ENCODE data around the gene P2RY12.

The P2RY12 gene

DNA sequence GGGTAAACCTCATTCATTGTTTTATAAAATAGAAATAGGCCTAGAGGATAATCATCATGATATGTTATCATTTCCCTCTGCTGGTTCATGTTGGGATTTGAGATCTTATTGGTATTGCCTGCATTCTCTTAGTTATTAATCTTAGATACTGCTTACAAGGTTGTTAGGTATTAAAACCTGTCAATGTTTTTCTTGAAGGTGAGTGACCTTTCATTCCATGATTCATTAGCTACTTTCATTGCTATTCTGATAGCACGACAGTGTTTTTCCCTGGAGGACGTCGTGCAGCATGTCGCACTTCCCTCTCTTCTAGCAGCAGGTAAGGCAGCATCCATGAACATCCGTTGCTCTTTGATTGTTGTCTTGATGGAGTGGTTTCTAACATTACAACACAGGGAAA lies 17.1 kb downstream of the P2RY12 start:
- no peaks in the 10 kb centered on the region for H3K79me2 ChIP-seq (ENCODE audit: control insufficient read depth, low read length)
- H3K9me2 ChIP-seq (replicated peaks; ENCODE audit: control insufficient read depth, low read length) = no peaks in the 10 kb centered on the region
- peaks cover 9% of the 10 kb centered on the region for H3K4me1 ChIP-seq (ENCODE audit: control insufficient read depth, low read length)
- TF ChIP-seq EZH2phosphoT487 (IDR thresholded peaks at IDR 0.05; ENCODE audit: borderline replicate concordance, low read length) = no peak
- TF ChIP-seq, protein P1, sequence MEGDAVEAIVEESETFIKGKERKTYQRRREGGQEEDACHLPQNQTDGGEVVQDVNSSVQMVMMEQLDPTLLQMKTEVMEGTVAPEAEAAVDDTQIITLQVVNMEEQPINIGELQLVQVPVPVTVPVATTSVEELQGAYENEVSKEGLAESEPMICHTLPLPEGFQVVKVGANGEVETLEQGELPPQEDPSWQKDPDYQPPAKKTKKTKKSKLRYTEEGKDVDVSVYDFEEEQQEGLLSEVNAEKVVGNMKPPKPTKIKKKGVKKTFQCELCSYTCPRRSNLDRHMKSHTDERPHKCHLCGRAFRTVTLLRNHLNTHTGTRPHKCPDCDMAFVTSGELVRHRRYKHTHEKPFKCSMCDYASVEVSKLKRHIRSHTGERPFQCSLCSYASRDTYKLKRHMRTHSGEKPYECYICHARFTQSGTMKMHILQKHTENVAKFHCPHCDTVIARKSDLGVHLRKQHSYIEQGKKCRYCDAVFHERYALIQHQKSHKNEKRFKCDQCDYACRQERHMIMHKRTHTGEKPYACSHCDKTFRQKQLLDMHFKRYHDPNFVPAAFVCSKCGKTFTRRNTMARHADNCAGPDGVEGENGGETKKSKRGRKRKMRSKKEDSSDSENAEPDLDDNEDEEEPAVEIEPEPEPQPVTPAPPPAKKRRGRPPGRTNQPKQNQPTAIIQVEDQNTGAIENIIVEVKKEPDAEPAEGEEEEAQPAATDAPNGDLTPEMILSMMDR (IDR thresholded peaks at IDR 0.05; ENCODE audit: low read depth, low read length, poor library complexity, severe bottlenecking) = no peak
- H3K27me3 ChIP-seq (ENCODE audit: control insufficient read depth, low read length) = no peaks in the 10 kb centered on the region
- no peaks in the 10 kb centered on the region for H3K9me3 ChIP-seq (ENCODE audit: control insufficient read depth, insufficient read depth, low read length)
- no peaks in the 10 kb centered on the region for H3K36me3 ChIP-seq (ENCODE audit: control insufficient read depth, low read length)
- H3K4me2 ChIP-seq (ENCODE audit: low read length) = no peak overlapping the region
- H3K4me3 ChIP-seq (ENCODE audit: low read length) = no peak overlapping the region
- H3F3A ChIP-seq (ENCODE audit: control insufficient read depth, insufficient read depth) = no peaks in the 10 kb centered on the region
- H3K27ac ChIP-seq (ENCODE audit: low read depth, low read length) = no peak overlapping the region
- no peaks in the 10 kb centered on the region for H4K20me1 ChIP-seq (ENCODE audit: control insufficient read depth, insufficient read depth, low read depth, low read length)

- no peaks in the 10 kb centered on the region for H3K9me3 ChIP-seq (ENCODE audit: control insufficient read depth, insufficient read depth, low read length)
- H3K4me2 ChIP-seq (ENCODE audit: low read length) = no peak overlapping the region
- H3K27ac ChIP-seq (ENCODE audit: low read depth, low read length) = no peak overlapping the region
- no peak overlapping the region for H3K4me3 ChIP-seq (ENCODE audit: low read length)
- H3K36me3 ChIP-seq (ENCODE audit: control insufficient read depth, low read length) = 0 out of 2 replicates have a peak, but pooled peaks cover 2% of the 10 kb centered on the region
- no peak for TF ChIP-seq EZH2phosphoT487 (IDR thresholded peaks at IDR 0.05; ENCODE audit: borderline replicate concordance, low read length)
- TF ChIP-seq, protein P1 (IDR thresholded peaks at IDR 0.05; ENCODE audit: low read depth, low read length, poor library complexity, severe bottlenecking) = no peak
- peaks cover 14% of the 10 kb centered on the region for H3K4me1 ChIP-seq (ENCODE audit: control insufficient read depth, low read length)
- H3F3A ChIP-seq (ENCODE audit: control insufficient read depth, insufficient read depth) = no peaks in the 10 kb centered on the region
- H3K9me2 ChIP-seq (replicated peaks; ENCODE audit: control insufficient read depth, low read length) = no peaks in the 10 kb centered on the region
- no peaks in the 10 kb centered on the region for H3K27me3 ChIP-seq (ENCODE audit: control insufficient read depth, low read length)
- no peaks in the 10 kb centered on the region for H3K79me2 ChIP-seq (ENCODE audit: control insufficient read depth, low read length)
- H4K20me1 ChIP-seq (ENCODE audit: control insufficient read depth, insufficient read depth, low read depth, low read length) = no peaks in the 10 kb centered on the region
Measured at GRCh38 chr3:151366993-151367392, 17.6 kb downstream of the P2RY12 start.

DNA sequence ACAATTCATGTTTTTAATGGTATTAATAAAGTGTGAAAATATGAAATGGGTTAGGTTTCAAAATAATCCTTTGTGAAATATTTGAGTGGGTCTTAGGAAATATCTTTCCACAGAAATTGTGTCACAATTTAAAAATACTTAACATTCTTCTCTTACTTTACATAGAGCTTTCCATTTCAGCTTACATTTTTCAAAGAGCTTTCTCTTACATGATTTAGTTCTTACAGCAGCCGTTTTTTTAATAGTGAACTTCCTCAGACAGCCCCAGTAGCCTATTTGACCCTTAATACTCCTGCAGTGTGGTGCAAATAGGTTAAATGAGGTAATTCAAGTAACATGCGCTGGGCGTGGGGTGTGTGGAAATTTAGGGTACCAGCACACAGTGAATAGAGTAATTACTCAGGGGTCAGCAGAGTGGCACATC lies 21.8 kb downstream of the P2RY12 start:
- Histone ChIP-seq H3K36me3 (ENCODE audit: control insufficient read depth, low read length) (0 out of 2 replicates have a peak, but pooled peaks cover 2% of the 10 kb centered on the region), H4K20me1 (ENCODE audit: control insufficient read depth, insufficient read depth, low read depth, low read length) (no peaks in the 10 kb centered on the region), H3F3A (ENCODE audit: control insufficient read depth, insufficient read depth) (no peaks in the 10 kb centered on the region; the same call in 1 of the 2 replicates), H3K9me3 (ENCODE audit: control insufficient read depth, insufficient read depth, low read length) (no peaks in the 10 kb centered on the region), H3K4me2 (ENCODE audit: low read length) (peak overlapping the region; percentile 57; the same call in 1 of the 2 replicates), H3K9me2 (replicated peaks; ENCODE audit: control insufficient read depth, low read length) (no peaks in the 10 kb centered on the region), H3K27me3 (ENCODE audit: control insufficient read depth, low read length) (no peaks in the 10 kb centered on the region), H3K27ac (ENCODE audit: low read depth, low read length) (no peak overlapping the region), H3K4me1 (ENCODE audit: control insufficient read depth, low read length) (peaks cover 46% of the 10 kb centered on the region), H3K79me2 (ENCODE audit: control insufficient read depth, low read length) (no peaks in the 10 kb centered on the region), H3K4me3 (ENCODE audit: low read length) (no peak overlapping the region)
- no peak for TF ChIP-seq EZH2phosphoT487 (IDR thresholded peaks at IDR 0.05; ENCODE audit: borderline replicate concordance, low read length)
- TF ChIP-seq, protein P1 (IDR thresholded peaks at IDR 0.05; ENCODE audit: low read depth, low read length, poor library complexity, severe bottlenecking) = no peak

All from DOHH2 (cell line).